ENCODE results near the gene PRPS2. TPM values are rescaled to one million over a fixed set of nuclear protein-coding genes. Genes with fewer than 3 reads are reported as not detected.

Gene PRPS2
- total RNA-seq, 1 donor from 2014 or later, result 4.7 TPM

Other genes with a start within 250 kb of the PRPS2 start
- 0.68 TPM for gene TLR7, start 75.7 kb downstream of the PRPS2 start, total RNA-seq
- gene TLR8, start 115.2 kb downstream of the PRPS2 start, total RNA-seq, result 1.5 TPM
- gene TMSB4X, start 183.7 kb downstream of the PRPS2 start, total RNA-seq, result 1,134 TPM

Measured in Right ventricle myocardium inferior (tissue), 1 donor.